ENCODE measurements around the gene NCAPH2. TPM values are rescaled to one million over a fixed set of nuclear protein-coding genes. Genes with fewer than 3 reads are reported as not detected.
A peak's percentile ranks its signal among the peaks of the same experiment; 100 is the strongest.

NCAPH2 gene
- total and polyA plus RNA-seq, 2 of the 8 experiments (the other 6 are each of a cell fraction or from before 2014, with no cell fraction given): 62.2 to 81.6 TPM

GRCh38 chr22:50531546-50531961 is 23.5 kb downstream of the NCAPH2 start:
- no peak overlapping the region for H3K27ac ChIP-seq (ENCODE audit: low read depth, low read length)
- ChIA-PET POLR2A (ENCODE audit: partially characterized antibody) (interaction anchor here (0.7 kb wide), 1 partner anchor 20 kb away, joined by 3 read pairs; no protein-coding TSS in a partner anchor), CTCF (ENCODE audit: partially characterized antibody) (interaction anchor here (1.0 kb wide), 2 partner anchors 32 to 156 kb away, joined by 3 read pairs; partner anchors contain the start of gene SYCE3)
- 12% methylated on average over 22 of the region's 44 CpGs; no CpG with 5 or more reads in 1 of the 2 experiments for WGBS, 2 experiments (ENCODE audit: extremely low coverage in 1 of 2, insufficient coverage in 1 of 2, insufficient read length in 1 of 2, insufficient replicate concordance in 2 of 2, low coverage in 1 of 2, low lambda C conversion rate in 2 of 2, missing lambda C conversion rate in 1 of 2)
- no peak overlapping the region for H2BK5ac ChIP-seq (ENCODE audit: low read depth, low read length)
- H3K79me1 ChIP-seq (ENCODE audit: low read depth, low read length): no peaks in the 10 kb centered on the region
- no peaks in the 10 kb centered on the region for H3K79me2 ChIP-seq (ENCODE audit: control insufficient read depth in 1 of 2, insufficient read depth in 2 of 2, low read length in 2 of 2)
- H3K36me3 ChIP-seq (ENCODE audit: control insufficient read depth in 2 of 4, insufficient read depth in 4 of 4, low read length in 3 of 4): no peaks in the 10 kb centered on the region
- no peak overlapping the region for H2BK20ac ChIP-seq (ENCODE audit: low read length)
- no peak overlapping the region for H3K18ac ChIP-seq (ENCODE audit: extremely low read depth, low read length)
- no peak overlapping the region for H3K56ac ChIP-seq (replicated peaks; ENCODE audit: insufficient read length, low read depth, low read length)
- DNase-seq (ENCODE audit: low read depth in 1 of 2, low spot score in 2 of 2) (no peak), FAIRE-seq (no peak)
- peaks cover 21% of the 10 kb centered on the region; the same call in 1 of the 2 replicates for H3K23me2 ChIP-seq (ENCODE audit: low read depth, low read length)
- no peak overlapping the region for H2AFZ ChIP-seq (ENCODE audit: low read length)
- H2BK120ac ChIP-seq (replicated peaks; ENCODE audit: low read depth, low read length): no peak overlapping the region
- peaks cover 0 to 24% (median 9%) of the 10 kb centered on the region in 4 experiments; a peak in 5 of 7 replicates for H3K4me1 ChIP-seq (replicated peaks in 1 of 4; ENCODE audit: control insufficient read depth in 3 of 4, insufficient read depth in 4 of 4, low read length in 3 of 4)
- peaks cover 5 to 16% of the 10 kb centered on the region in 2 experiments for H4K20me1 ChIP-seq (replicated peaks in 1 of 2; ENCODE audit: control insufficient read depth in 1 of 2, insufficient read depth in 2 of 2, low read length in 2 of 2)
- H4K8ac ChIP-seq (ENCODE audit: extremely low read depth, insufficient read depth, low read length): peak overlapping the region; percentile 68; the same call in 1 of the 2 replicates
- H3K4me2 ChIP-seq (ENCODE audit: insufficient read depth in 1 of 2, low read depth in 2 of 2, low read length in 2 of 2): peak overlapping the region; percentile 51 to 92
- no peaks in the 10 kb centered on the region for H3K9me3 ChIP-seq (ENCODE audit: insufficient read depth in 2 of 2, low read depth in 1 of 2, low read length in 1 of 2)
- TF ChIP-seq SUZ12 (IDR thresholded peaks at IDR 0.05; ENCODE audit: low read length): peak; percentile 65; the same call in 1 of the 2 replicates
- TF ChIP-seq KDM4A (IDR thresholded peaks at IDR 0.05; ENCODE audit: low read depth, low read length, severe bottlenecking): peak; percentile 22
- peak; percentile 70 for TF ChIP-seq EZH2 (IDR thresholded peaks at IDR 0.05; ENCODE audit: low read depth, low read length, severe bottlenecking)
- peak; percentile 29 for TF ChIP-seq RNF2 (IDR thresholded peaks at IDR 0.05; ENCODE audit: borderline replicate concordance, low read depth, low read length, missing control alignments, poor library complexity, severe bottlenecking)
- no peak for TF ChIP-seq ATF2 (IDR thresholded peaks at IDR 0.05; ENCODE audit: low read length)
- H2BK12ac ChIP-seq (ENCODE audit: low read depth, low read length): no peak overlapping the region
- H3K9ac ChIP-seq (replicated peaks in 1 of 4; ENCODE audit: extremely low read depth in 1 of 4, low read depth in 3 of 4, low read length in 3 of 4): no peak overlapping the region
- peaks cover 43 to 69% (median 60%) of the 10 kb centered on the region in 4 experiments for H3K27me3 ChIP-seq (replicated peaks in 1 of 4; ENCODE audit: control insufficient read depth in 3 of 4, extremely low read depth in 1 of 4, insufficient read depth in 3 of 4, low read length in 3 of 4)
- H4K91ac ChIP-seq (replicated peaks; ENCODE audit: insufficient read length, low read length): no peak overlapping the region
- no peak overlapping the region for H4K5ac ChIP-seq (ENCODE audit: insufficient read length, low read depth, low read length)
- H3K4ac ChIP-seq (replicated peaks; ENCODE audit: insufficient read length, low read depth, low read length): no peak overlapping the region
- H3K23ac ChIP-seq (ENCODE audit: insufficient read length): no peak overlapping the region
- H3K4me3 ChIP-seq (ENCODE audit: extremely low read depth in 1 of 4, insufficient read depth in 2 of 4, low read depth in 3 of 4, low read length in 4 of 4): peak overlapping the region; percentile 27 to 68 (median 48)
- no peak overlapping the region for H2BK15ac ChIP-seq (ENCODE audit: low read length)
- no peak overlapping the region for H2AK5ac ChIP-seq (ENCODE audit: low read depth, low read length)
- H3K14ac ChIP-seq (ENCODE audit: insufficient read length): no peak overlapping the region

Data from H1 (cell line).